K562 (cell line): ENCODE measurements around the gene CERS6. TPM values are rescaled to one million over a fixed set of nuclear protein-coding genes. Genes with fewer than 3 reads are reported as not detected.

Experiments
- ATAC-seq: fragments of 200-7000 bp; cut with Tn5 transposase; 3 replicates; pipeline ENCODE4 v1.9.1; 2020; ENCODE audit warnings: moderate library complexity
- BruUV-seq: library from RNA; stranded (reverse); fragments of 400-500 nt; replicated peaks from 2 replicates; lab custom pipeline; 2021; lab: Mats Ljungman, UMichigan
- CTCF ChIA-PET: fragments of 300-600 bp; formaldehyde crosslinking; extraction: SDS; loops from one replicate; lab custom pipeline; 2021; ENCODE audit warnings: low intra/inter-chr PET ratio; lab: Yijun Ruan, JAX
- POLR2A ChIA-PET: fragments of 300-600, 350-650 bp; sonication (Branson Sonifier 250); formaldehyde crosslinking; extraction: SDS; loops from one replicate; lab custom pipeline; 2021; ENCODE audit warnings: antibody characterized with exemption, inconsistent platforms; lab: Yijun Ruan, JAX
- DNase-seq, 4 experiments: peaks; one replicate each; pipeline versions ENCODE4 v3.0.0 to v3.0.0-alpha.2; 2011 to 2018; ENCODE audit warnings: low spot score in 3 of 4, mixed read lengths in 3 of 4; ENCODE audit errors: extremely low read depth in 1 of 4
- FAIRE-seq: peaks from 2 replicates; lab custom pipeline; 2011; peaks lifted over from hg19 to GRCh38; lab: Jason Lieb, UNC
- H2AFZ ChIP-seq: 2 replicates; pipeline ENCODE4 v1.6.0; 2011; ENCODE audit warnings: low read depth, low read length, control low read depth, inconsistent platforms
- H3K27ac ChIP-seq: fragments of 200-600 bp; 3 replicates; pipeline ENCODE4 v1.8.0; 2011; ENCODE audit warnings: low read depth, mild to moderate bottlenecking, control low read depth, inconsistent platforms, low read length, moderate library complexity, mixed read lengths; ENCODE audit errors: extremely low read depth
- H3K27me3 ChIP-seq, 2 experiments: fragments of 300-600 bp in 1 of 2; 2 replicates in 1 of 2; 3 replicates in 1 of 2; pipeline versions ENCODE4 v1.6.0 to v1.8.0; 2011; ENCODE audit warnings: inconsistent platforms in 2 of 2, low read length in 2 of 2, mild to moderate bottlenecking in 1 of 2, mixed read lengths in 1 of 2, moderate library complexity in 1 of 2; ENCODE audit not compliant: control insufficient read depth in 2 of 2, insufficient read depth in 2 of 2
- H3K36me3 ChIP-seq: fragments of 300-600 bp; 3 replicates; pipeline ENCODE4 v1.8.0; 2011; ENCODE audit warnings: mild to moderate bottlenecking, low read length, inconsistent platforms; ENCODE audit not compliant: control insufficient read depth, insufficient read depth
- H3K4me1 ChIP-seq, 2 experiments: fragments of 200-600 bp in 1 of 2; replicated peaks in 1 of 2; 2 replicates in 1 of 2; 3 replicates in 1 of 2; pipeline versions ENCODE4 v1.5.1 to v1.8.0; 2011; ENCODE audit warnings: inconsistent platforms in 2 of 2, low read length in 2 of 2, mild to moderate bottlenecking in 1 of 2, mixed read lengths in 1 of 2, moderate library complexity in 1 of 2; ENCODE audit not compliant: control insufficient read depth in 2 of 2, insufficient read depth in 2 of 2
- H3K4me2 ChIP-seq: 2 replicates; pipeline ENCODE4 v1.6.1; 2011; ENCODE audit warnings: low read length, control low read depth, inconsistent platforms, mixed read lengths; ENCODE audit not compliant: insufficient read depth
- H3K4me3 ChIP-seq: fragments of 200-600 bp; sonication (generic), shearing (Covaris generic); 2 replicates; pipeline ENCODE4 v1.5.1; 2016; ENCODE audit warnings: control low read depth, inconsistent platforms
- H3K79me2 ChIP-seq: fragments of 200-600 bp; 3 replicates; pipeline ENCODE4 v1.8.0; 2011; ENCODE audit warnings: low read length, inconsistent platforms; ENCODE audit not compliant: control insufficient read depth, insufficient read depth
- H3K9ac ChIP-seq, 2 experiments: 2 replicates each; pipeline versions ENCODE4 v1.6.0 to v1.6.1; 2011; ENCODE audit warnings: low read depth in 2 of 2, low read length in 2 of 2, control low read depth in 1 of 2, inconsistent platforms in 1 of 2, mild to moderate bottlenecking in 1 of 2, mixed read lengths in 1 of 2; ENCODE audit not compliant: insufficient read depth in 1 of 2
- H3K9me1 ChIP-seq: one replicate; pipeline ENCODE4 v1.6.0; 2011; ENCODE audit warnings: inconsistent platforms, mild to moderate bottlenecking, low read length, moderate library complexity; ENCODE audit not compliant: control insufficient read depth, insufficient read depth
- H3K9me3 ChIP-seq: replicated peaks from 2 replicates; pipeline ENCODE4 v1.5.1; 2011; ENCODE audit warnings: low read depth, low read length, inconsistent platforms; ENCODE audit not compliant: control insufficient read depth, insufficient read depth
- H4K20me1 ChIP-seq: replicated peaks from 2 replicates; pipeline ENCODE4 v1.6.1; 2011; ENCODE audit warnings: low read length, inconsistent platforms, mixed read lengths; ENCODE audit not compliant: control insufficient read depth, insufficient read depth
- ADNP ChIP-seq: fragments of 200-800 bp; sonication (Bioruptor generic); IDR thresholded peaks from 2 replicates; pipeline ENCODE4 v1.6.1; 2016; ENCODE audit warnings: missing genetic modification characterization, missing compliant biosample characterization
- ARNT ChIP-seq, 2 experiments: fragments of 450-650 bp; IDR thresholded peaks; 2 replicates each; pipeline ENCODE4 v1.6.1; 2016; ENCODE audit warnings: mild to moderate bottlenecking in 1 of 2
- BACH1 ChIP-seq: fragments of 200-800 bp; sonication (Bioruptor generic); IDR thresholded peaks from 2 replicates; pipeline ENCODE4 v1.6.1; 2016; ENCODE audit warnings: missing genetic modification characterization, missing compliant biosample characterization
- BMI1 ChIP-seq: fragments of 150-350 bp; IDR thresholded peaks from 2 replicates; pipeline ENCODE4 v1.6.1; 2014; ENCODE audit warnings: low read length
- CGGBP1 ChIP-seq: fragments of 250-450 bp; sonication (Bioruptor Pico); IDR thresholded peaks from 2 replicates; pipeline ENCODE4 v1.9.0; 2021; ENCODE audit warnings: mild to moderate bottlenecking
- DACH1 ChIP-seq: fragments of 450-650 bp; IDR thresholded peaks from 2 replicates; pipeline ENCODE4 v1.6.1; 2018; ENCODE audit not compliant: partially characterized antibody
- E2F4 ChIP-seq: sonication (generic); formaldehyde crosslinking; IDR thresholded peaks from 2 replicates; pipeline ENCODE4 v1.8.0; 2022; ENCODE audit warnings: mild to moderate bottlenecking, low read depth, missing genetic modification reagents
- JUN ChIP-seq, 2 experiments: sonication (generic) in 1 of 2; formaldehyde crosslinking in 1 of 2; IDR thresholded peaks; 2 replicates each; pipeline versions ENCODE4 v1.6.1 to v1.8.0; 2012 to 2022; ENCODE audit warnings: borderline replicate concordance in 2 of 2, mild to moderate bottlenecking in 2 of 2, improper control_type of control experiment in 1 of 2, low read depth in 1 of 2, low read length in 1 of 2, missing genetic modification reagents in 1 of 2
- KDM5B ChIP-seq: fragments of 200-600 bp; sonication (generic); IDR thresholded peaks from 2 replicates; pipeline ENCODE4 v1.6.1; 2012; ENCODE audit warnings: low read depth, mild to moderate bottlenecking, moderate library complexity, low read length, control low read depth, inconsistent platforms; ENCODE audit not compliant: insufficient replicate concordance
- KHSRP ChIP-seq: fragments of 450-650 bp; IDR thresholded peaks from 2 replicates; pipeline ENCODE4 v1.6.1; 2017
- KLF13 ChIP-seq: fragments of 450-650 bp; IDR thresholded peaks from 2 replicates; pipeline ENCODE4 v1.6.1; 2016; ENCODE audit warnings: missing genetic modification characterization, low read depth, mild to moderate bottlenecking, missing compliant biosample characterization, moderate library complexity, borderline replicate concordance
- LARP7 ChIP-seq: fragments of 450-650 bp; IDR thresholded peaks from 2 replicates; pipeline ENCODE4 v1.6.1; 2016
- TEAD4 ChIP-seq, 2 experiments: sonication (generic) in 1 of 2; formaldehyde crosslinking in 1 of 2; IDR thresholded peaks; 2 replicates each; pipeline versions ENCODE4 v1.6.1 to v1.8.0; 2012 to 2022; ENCODE audit warnings: borderline replicate concordance in 1 of 2, inconsistent platforms in 1 of 2, low read length in 1 of 2, mild to moderate bottlenecking in 1 of 2, missing genetic modification reagents in 1 of 2
- WHSC1 ChIP-seq: IDR thresholded peaks from one replicate; pipeline ENCODE4 v1.6.1; 2012; ENCODE audit warnings: low read length, control low read depth, inconsistent platforms
- XRCC3 ChIP-seq: fragments of 450-650 bp; IDR thresholded peaks from 2 replicates; pipeline ENCODE4 v1.6.1; 2017; ENCODE audit warnings: mild to moderate bottlenecking, moderate library complexity
- ZNF140 ChIP-seq: fragments of 250-450 bp; sonication (Bioruptor Pico); IDR thresholded peaks from 2 replicates; pipeline ENCODE4 v1.8.0; 2021; ENCODE audit warnings: moderate library complexity, mild to moderate bottlenecking, inconsistent platforms
- WGBS: fragments of 100-300 bp; shearing (Covaris generic); methylation state at CpG from one replicate; pipeline ENCODE4 v1.1.6; 2016; ENCODE audit warnings: low coverage, mixed read lengths; ENCODE audit not compliant: insufficient coverage; ENCODE audit errors: missing lambda C conversion rate; 5-methylcytosine and 5-hydroxymethylcytosine counted together
- in situ Hi-C: fragments of 300-500 bp; cut with MboI; formaldehyde crosslinking; loops from 4 replicates; pipeline ENCODE4 v1.15.0; 2018; ENCODE audit warnings: inconsistent platforms, mixed read lengths
- intact Hi-C: fragments of 100-400 bp; cut with micrococcal nuclease; formaldehyde crosslinking; loops from 2 replicates; pipeline ENCODE4 v1.14.2; 2022
- polyA plus RNA-seq, 8 experiments: library from polyadenylated mRNA; depleted of rRNA in 4 of 8; stranded (reverse) in 5 of 8; unstranded in 3 of 8; fragments of >200 nt; fragmentation: Nextera tagmentation in 2 of 8; fragmentation: Illumina TruSeq in 1 of 8; extraction: Ambion mirVana in 2 of 8; extraction: Trizol in 1 of 8; gene quantifications; 2 replicates each; pipeline versions ENCODE4 v1.2.1 to v1.2.3, GENCODE V29; 2011 to 2014; ENCODE audit warnings: inconsistent platforms in 1 of 8, missing spikeins in 1 of 8
- total RNA-seq, 7 experiments: library from RNA; depleted of rRNA in 6 of 7; stranded (reverse); fragments of >200 nt in 6 of 7; fragmentation: Illumina TruSeq in 2 of 7; extraction: Trizol in 2 of 7; gene quantifications; 2 replicates each; pipeline versions ENCODE4 v1.2.1 to v1.2.3, GENCODE V29; 2011 to 2021; ENCODE audit warnings: low replicate concordance in 1 of 7

The CERS6 gene
- total and polyA plus RNA-seq, 9 of the 15 experiments (the other 6 are each of a cell fraction or from before 2014, with no cell fraction given), result 1.6 to 13.6 (median 11.4) TPM

- Histone ChIP-seq H3K4me3 (no peak overlapping the region), H3K9ac (no peak overlapping the region), H3K27ac (no peak overlapping the region), H4K20me1 (no peaks in the 10 kb centered on the region), H3K4me2 (no peak overlapping the region), H3K27me3 (no peaks in the 10 kb centered on the region; a peak in 1 of 5 replicates), H3K9me1 (no peaks in the 10 kb centered on the region), H3K79me2 (no peaks in the 10 kb centered on the region), H3K9me3 (no peaks in the 10 kb centered on the region), H2AFZ (no peak overlapping the region), H3K4me1 (no peaks in the 10 kb centered on the region), H3K36me3 (no peaks in the 10 kb centered on the region)
- intact Hi-C loops, result no loop called here
- CTCF ChIA-PET, result no interaction called here
- WGBS, result 51% methylated on average over 6 of the region's 7 CpGs
- ATAC-seq (no peak), FAIRE-seq (no peak), DNase-seq (no peak)
- TF ChIP-seq TEAD4 (IDR thresholded peaks at IDR 0.05; ENCODE audit: low read length), result no peak
- TF ChIP-seq TEAD4 (CRISPR knock-in tag; IDR thresholded peaks at IDR 0.05; ENCODE audit: borderline replicate concordance), result no peak
- TF ChIP-seq XRCC3, result no peak
- TF ChIP-seq KDM5B, result no peak
- no peak for TF ChIP-seq ARNT (IDR thresholded peaks at IDR 0.05)
- no peak for TF ChIP-seq LARP7
- TF ChIP-seq JUN (IDR thresholded peaks at IDR 0.05; ENCODE audit: borderline replicate concordance, low read depth, low read length), result no peak
- no peak for TF ChIP-seq JUN (CRISPR knock-in tag; IDR thresholded peaks at IDR 0.05; ENCODE audit: borderline replicate concordance)
- no peak for TF ChIP-seq KHSRP
- TF ChIP-seq WHSC1, result no peak
- no peak for TF ChIP-seq KLF13
- no peak for TF ChIP-seq BMI1
- TF ChIP-seq ZNF140, result no peak
- no peak for TF ChIP-seq CGGBP1 (CRISPR knock-in tag)
- no peak for TF ChIP-seq E2F4
- TF ChIP-seq DACH1, result no peak
- no peak for TF ChIP-seq BACH1 (tag)
- no peak for TF ChIP-seq ADNP (tag)
- POLR2A ChIA-PET, result no interaction called here
- no TSS peak for BruUV-seq
- in situ Hi-C loops, result no loop called here
Measured at GRCh38 chr2:168560817-168561499, 104.9 kb downstream of the CERS6 start.
